Anterior cingulate cortex (tissue), 58 donors: ENCODE data around the gene COL2A1.

Experiments used
- DNase-seq, 58 donors: peaks; one replicate each; lab custom pipeline; 2025; lab: John Stamatoyannopoulos, UW

The COL2A1 gene

DNA sequence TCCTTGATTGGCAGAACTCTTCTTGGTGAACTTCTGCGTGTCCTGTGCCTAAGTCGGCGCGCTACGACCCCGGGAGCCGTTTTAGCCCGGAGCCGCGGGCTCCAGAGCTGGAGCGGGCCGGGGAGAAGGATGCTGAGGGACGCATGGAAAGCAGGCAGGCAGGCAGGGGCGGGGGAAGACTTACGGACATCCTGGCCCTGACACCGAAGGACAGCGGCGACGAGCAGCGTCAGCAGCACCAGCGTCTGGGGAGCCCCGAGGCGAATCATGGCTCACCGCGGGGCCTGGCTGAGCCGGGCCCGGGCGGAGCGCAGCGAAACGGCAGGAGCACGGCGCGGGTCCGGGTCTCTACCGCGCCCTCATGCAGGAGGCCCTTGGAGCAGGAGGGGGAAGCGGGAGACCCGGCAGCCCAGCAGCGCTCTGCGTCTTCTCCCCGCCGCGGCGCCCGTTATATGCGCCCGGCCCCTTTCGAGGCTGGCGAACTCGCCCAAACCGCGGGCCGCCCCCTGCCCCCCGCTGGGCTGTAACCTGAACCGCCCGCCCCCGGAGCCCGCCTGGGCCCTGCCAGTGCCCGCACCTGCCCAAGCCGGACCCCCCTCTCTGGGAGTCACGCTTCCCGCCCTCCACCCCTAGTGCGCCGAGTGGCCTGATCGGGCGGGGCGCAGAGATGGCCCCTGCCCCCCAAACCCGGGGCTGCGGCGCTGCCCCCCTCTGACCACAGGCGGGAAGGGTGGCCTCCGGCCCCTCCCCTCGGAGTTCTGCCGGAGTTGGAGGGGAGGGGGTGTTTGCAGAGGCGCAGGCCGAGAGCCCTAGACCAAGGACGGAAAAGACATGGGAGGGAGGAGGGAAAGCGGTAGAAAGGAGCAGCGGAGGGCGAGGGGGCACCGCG is at the start of gene COL2A1:
TSS of gene COL2A1 (minus strand) at position 424 of the 889 bp plus-strand sequence. CDS start at position 269, 155 bp downstream.
- DNase-seq = no peak

GRCh38 chr12:48053883-48054282 is 49.6 kb upstream of the COL2A1 start:
- no peak for DNase-seq

DNA sequence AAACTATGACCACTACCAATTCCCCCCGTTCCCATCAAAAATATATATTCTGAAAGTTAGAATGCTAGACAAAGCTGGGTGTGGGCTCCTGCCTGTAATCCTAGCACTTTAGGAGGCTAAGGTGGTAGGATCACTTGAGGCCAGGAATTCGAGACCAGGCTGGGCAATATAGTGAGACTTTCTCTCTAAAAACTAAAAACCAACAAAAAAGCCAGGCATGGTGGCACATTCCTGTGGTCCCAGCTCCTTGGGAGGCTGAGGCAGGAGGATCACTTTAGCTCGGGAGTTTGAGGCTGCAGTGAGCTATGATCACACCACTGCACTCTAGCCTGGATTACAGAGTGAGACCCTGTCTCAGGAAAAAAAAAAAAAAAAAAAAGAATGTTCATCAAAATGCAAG is 48.8 kb upstream of the COL2A1 start:
- no peak for DNase-seq

GRCh38 chr12:48051681-48052080 is 47.4 kb upstream of the COL2A1 start:
- DNase-seq = no peak

DNA sequence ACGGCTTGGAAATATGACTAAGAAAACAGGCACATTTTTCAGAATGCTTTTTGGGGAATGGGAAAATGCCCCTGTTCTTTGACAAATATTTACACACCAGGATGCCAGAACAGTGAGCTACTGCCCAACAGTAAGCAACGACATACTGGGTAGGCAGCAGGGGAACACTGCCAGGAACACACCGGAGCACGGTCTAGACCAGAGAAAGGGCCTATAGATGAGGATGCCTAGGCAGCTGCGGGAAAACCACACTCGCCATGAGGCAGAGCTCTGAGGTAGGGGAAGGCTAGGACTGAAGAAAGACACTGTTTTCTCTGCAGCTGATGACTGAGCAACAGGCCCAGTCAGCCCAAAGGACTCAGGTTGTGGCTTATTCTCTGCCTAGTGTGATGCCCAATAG is 45.9 kb upstream of the COL2A1 start:
- DNase-seq = no peak

DNA sequence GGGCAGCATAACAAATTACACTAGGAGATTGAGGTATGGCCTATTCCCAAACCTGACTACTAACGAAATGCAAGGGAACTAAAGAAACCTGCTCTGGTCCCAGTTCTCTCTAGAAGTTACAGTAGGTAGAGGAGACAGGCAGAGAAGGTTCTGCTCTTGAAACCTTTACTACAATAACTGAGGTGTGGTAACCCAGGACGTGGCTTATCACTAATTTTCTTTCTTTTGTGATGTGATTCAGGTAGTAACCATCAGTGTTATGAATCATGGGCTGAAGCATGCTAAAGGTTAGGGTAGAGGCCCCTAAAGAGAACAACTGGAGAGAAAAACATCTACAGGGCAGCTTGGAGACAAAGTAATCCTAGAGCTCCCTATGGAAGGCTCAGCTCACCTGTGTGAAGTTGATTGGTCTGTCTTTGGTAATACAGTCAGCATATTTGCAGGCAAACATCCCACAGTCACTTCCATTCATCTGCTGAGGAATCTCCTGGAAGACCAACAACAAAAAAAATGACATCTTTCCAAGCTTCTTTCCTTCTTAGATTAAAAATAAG is 41.8 kb upstream of the COL2A1 start:
- DNase-seq = no peak

- DNase-seq = no peak
Measured at GRCh38 chr12:48045061-48045846, 41.0 kb upstream of the COL2A1 start.

DNA sequence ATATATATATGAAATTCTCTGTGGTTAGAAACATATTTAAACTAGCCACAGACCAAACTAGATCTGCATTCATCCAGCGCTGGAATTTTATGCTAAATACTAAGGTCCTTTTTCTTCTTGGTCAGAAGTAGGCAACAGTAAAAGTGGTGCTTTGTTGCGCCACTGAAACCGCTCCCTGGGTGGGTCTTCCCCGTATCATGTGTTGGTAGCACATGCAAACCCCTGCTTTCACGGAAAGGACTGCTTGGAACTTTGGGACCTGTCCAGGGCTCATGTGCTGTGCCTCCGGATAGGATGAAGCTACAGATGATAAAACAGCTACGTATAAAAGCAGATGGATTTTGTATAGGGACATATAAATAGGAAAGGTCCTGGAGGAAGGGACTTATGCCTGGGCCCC is 40.1 kb upstream of the COL2A1 start:
- DNase-seq = no peak

DNA sequence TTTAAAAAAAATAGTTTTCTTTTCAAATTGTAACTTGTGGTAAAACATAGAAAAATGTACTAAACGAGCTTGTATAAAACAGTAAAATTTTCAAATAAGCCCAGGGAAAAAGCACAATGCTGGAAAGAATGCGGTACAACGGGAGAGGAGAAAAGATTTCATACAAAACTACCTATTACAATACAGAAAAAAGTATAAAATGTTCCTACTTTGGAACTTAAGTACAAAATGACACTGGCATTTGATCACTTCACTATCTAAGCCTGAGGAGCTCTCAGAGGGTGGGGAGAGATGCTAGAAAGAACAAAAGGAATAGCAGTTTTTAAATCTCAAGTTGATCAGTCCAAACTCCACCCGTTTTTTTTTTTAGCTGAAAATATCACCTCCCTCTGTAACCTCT is 39.5 kb upstream of the COL2A1 start:
- no peak for DNase-seq

DNA sequence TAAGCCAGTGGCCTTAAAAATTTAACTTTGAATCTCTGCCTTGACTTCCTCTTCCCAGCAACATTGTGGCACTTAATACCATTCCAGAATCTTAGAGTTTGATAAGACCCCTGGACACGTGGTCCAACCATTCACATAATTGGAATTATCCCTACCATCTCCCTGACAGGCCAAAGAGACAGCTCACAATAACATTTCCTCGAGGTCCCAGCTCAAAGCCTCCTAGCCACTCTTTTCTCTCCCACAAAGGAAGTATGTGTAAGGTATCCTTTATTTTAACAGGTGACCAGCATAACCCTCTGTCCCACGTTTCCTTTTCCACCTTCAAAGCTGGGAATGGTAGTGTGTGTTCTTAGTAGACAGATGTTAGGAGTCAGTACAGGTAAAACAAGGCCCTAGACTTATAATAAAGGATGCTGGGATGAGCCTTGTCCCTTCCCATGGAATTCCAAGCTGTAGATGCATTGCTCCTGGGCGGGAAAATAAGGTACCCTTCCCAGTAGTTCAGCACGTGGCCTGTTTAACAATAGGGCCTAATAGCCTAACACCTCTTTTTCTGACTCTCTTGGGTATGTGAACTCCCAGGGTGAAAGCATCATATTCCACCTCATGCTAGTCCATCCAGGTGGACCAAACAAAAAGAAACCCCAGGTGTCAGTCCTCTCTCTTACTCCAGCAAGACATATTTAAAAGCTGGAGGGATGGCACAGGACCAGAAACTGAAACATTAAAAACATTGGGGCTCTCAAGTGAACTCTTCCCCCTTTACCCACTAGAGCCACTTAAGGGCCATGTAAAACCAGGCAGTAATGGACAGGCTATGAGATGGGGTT is 37.5 kb upstream of the COL2A1 start:
- DNase-seq = no peak

DNA sequence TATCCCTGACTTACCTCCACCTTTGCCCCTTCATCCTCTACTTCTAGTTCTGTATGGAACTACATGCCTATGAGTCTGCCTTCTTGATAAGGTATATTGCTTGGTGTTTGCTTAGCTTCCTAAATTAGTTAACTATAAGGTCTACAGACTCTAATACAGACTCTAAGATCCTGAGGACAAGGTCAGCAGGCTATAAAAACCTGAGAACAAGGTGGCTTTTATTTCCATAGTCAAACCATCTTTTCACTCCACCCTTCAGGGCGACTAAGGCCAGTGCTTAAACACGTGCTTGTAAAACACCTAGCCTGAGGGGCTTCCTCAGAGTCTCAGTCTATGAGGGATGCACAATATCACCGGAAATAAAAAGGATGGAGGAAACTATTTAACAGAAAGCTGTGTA is 36.1 kb upstream of the COL2A1 start:
- no peak for DNase-seq

DNA sequence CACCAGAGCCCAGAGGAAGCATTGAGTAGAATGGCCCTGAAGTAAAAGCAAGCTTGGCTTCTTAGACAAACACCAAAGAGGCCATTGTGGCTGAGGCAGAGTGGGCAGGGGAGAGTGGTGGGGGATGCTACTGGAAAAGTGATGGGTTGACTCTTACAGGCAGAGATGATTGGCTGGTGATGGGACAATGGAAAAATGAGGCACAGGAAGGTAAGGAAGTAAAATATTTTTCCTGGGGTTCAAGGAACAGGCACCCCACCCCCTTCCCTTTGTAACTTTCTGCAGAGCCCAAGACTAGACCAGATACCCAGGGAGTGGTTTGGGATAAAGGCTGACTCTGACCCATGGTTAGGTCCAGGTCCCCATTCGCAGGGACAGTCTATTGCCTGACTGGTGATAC is 34.9 kb upstream of the COL2A1 start:
- DNase-seq = no peak

DNA sequence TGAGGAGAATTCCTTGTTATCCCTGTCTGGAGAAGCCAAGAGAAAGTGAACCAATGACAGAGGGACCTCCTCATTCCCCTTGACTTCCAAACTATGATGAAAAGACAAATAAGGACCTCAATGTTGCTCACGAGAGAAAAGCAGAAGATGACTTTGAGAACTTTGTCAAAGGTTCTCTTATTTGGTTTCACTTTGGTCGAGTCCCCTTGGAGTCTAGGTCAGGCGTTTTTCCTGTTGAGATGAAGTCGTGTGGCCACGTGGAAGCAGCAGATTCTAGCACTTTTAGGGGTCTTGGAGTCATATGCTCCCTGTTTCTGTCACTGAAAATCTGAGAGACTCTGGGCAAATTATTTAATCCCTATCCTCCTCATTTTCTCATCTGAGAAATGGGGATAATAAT is 33.8 kb upstream of the COL2A1 start:
- DNase-seq = no peak

DNA sequence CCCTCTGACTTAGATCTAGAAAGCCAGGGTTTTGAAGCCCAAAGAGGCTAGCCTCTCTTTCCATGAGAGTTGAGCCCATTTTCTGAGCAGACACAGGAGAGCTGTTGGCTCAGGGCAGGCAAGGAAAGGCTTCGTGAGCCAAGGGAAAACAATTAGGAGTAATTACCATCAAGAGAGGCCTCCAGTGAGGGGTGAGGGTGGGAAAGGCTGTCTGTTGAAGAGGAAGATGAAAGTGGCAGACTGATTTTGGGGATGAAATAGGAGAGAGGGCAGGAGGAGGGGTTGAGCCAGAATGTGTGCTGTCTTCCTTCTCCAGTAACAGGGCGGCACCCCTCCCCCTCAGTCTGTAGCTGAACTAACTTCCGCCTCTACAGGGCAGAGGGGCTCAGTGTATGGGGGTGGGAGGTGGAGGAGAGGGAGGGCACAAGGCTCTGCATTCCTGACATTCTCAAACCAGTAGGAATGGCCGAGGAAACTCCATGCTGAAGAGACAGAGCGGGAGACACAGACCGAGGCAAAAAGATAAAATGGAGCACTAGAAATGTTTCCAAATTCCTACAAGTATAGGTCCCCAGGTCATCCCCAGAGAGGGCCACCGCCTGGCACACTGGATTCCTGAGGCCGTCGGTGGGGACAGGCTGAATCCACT is 33.1 kb upstream of the COL2A1 start:
- DNase-seq = no peak

DNA sequence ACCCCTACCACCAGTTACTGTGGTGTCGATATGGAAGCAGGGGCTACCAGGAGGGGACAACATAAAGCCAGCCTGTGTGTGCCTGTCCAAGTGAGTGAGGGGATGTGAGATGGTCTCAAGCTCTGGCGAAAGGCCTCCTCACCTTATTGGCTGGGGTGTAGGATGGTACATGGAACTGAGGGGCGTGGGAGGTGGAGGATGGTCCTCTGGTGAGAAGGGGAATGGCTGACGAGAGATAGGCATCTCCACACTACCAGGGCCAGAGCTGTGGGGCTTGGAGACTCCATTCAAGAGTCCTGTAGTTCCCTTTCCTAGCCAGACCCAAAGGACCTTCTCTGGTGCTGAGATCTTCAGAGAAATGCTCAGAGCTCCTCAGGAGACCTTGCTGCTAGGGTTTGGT is 32.5 kb upstream of the COL2A1 start:
- no peak for DNase-seq

DNA sequence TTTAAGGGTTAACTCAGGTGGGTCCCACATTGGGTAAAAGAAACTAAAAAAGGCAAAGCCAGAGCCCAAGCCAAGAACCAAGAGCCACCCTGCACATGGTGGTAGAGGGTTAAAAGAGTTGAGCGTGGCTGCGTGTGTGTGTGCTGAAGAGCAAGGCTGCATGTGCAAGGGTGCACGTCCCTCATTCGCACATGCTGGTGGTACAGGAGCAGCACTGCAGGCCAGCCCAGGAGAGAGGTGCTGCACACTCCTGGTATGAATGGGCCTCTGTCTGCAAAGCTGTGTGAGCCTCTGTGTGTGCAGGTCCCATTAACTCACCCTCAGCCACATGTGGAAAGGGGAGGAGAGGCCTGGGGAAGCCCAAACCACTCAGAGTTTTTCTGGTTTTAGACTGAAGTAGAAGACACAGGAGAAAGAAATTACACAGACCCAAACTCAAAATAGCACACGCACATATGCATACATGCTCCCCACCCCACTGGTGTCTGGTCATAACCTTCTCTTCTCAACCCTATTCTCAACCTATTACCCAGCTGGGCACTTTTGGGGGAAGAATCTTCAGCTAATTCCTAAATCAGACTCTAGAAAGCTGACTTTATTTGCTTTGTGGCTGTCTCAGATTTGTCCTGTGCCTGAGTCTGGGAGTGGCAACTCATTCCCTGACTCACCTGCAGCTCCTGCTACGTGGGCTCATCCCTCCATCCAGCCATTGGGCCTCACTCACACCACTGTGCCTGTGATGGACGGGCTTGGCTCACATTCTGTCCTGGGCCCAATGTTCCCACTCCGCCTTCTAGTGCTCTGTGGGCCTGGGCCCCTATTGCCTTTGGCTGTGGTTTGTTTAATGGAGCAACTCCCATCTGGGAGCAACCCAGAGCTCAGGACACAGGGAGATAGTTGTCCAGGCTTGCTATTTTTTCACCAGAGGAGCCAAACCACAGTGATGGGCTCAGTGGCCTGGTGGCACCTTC is 30.8 kb upstream of the COL2A1 start:
- DNase-seq = no peak

DNA sequence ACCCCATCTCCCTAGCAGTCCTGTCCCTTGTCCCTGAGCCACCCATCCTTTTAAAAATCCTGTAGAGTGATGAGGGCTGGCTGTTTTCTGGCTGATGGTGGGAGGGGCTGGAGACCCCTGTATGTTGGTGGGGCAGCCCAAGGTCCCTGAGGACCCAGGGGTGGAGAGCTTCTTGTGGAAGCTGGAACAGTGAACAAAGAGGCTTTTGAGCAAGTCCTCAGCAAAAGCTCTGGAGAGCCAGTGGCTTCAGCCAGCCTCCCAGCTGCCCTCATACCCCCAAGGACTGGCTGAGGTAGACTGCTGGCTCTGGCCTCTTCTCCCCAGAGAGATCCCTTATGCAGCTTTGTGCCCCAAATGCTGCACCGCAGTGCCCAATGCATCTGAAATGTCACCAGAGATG is 29.2 kb upstream of the COL2A1 start:
- no peak for DNase-seq

DNA sequence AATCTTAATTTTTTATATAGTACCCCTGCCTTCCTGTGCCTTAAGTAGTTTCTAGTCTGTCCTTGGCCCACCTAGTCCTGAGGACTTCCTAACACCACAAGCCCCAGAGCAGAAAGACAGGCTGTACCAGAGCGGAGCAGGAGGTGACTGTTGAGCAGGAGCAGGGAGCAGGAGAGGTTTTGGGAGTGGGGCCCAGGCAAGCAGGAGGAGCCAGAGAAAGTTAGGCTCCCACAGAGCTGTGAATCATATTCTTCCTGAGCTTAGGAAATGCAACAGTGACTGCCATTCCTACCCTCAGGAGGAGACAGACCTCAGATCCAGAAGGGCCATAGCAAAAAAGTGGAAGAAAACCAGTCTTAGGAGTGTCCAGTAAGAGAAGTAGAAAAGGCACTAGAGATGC is 28.3 kb upstream of the COL2A1 start:
- DNase-seq = no peak
